SH-SY5Y (cell line): ENCODE measurements around the gene BICRA.

Experiments
- GATA2 ChIP-seq: IDR thresholded peaks from 2 replicates; pipeline ENCODE4 v1.6.1; 2011; ENCODE audit warnings: mild to moderate bottlenecking, low read depth, low read length
- GATA3 ChIP-seq: IDR thresholded peaks from 2 replicates; pipeline ENCODE4 v1.6.1; 2011; ENCODE audit warnings: low read depth, mild to moderate bottlenecking, low read length, moderate library complexity

DNA sequence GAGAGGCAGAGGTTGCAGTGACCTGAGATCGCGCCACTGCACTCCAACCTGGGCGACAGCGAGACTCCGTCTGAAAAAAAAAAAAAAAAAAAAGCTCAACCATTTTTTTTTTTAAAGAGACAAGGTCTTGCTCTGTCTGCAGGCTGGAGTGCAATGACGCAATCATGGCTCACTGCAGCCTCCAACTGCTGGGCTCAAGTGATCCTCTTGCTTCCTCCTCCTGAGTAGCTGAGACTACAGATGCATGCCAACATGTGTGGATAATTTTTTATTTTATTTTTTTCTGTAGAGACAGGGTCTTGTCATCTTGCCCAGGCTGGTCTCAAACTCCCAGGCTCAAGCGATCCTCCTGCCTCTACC lies 114.6 kb downstream of the BICRA start:
- TF ChIP-seq GATA2, result no peak
- no peak for TF ChIP-seq GATA3
